Fibroblast of lung (primary cell): Measurements from ENCODE around the gene GRID2IP.

Experiments used
- EZH2 ChIP-seq: IDR thresholded peaks from 2 replicates; pipeline ENCODE4 v1.5.1; 2012; ENCODE audit warnings: low read length, control low read depth, mild to moderate bottlenecking; ENCODE audit errors: missing control alignments
- TF ChIP-seq, protein P1 (sequence below), 2 donors: IDR thresholded peaks in 1 of 2; conservative IDR thresholded peaks in 1 of 2; 1 replicate in 1 of 2; 2 replicates in 1 of 2; pipeline ENCODE4 v1.5.1; 2011 to 2012; ENCODE audit warnings: low read length in 2 of 2, control low read depth in 1 of 2, inconsistent platforms in 1 of 2, low read depth in 1 of 2, mild to moderate bottlenecking in 1 of 2

DNA sequence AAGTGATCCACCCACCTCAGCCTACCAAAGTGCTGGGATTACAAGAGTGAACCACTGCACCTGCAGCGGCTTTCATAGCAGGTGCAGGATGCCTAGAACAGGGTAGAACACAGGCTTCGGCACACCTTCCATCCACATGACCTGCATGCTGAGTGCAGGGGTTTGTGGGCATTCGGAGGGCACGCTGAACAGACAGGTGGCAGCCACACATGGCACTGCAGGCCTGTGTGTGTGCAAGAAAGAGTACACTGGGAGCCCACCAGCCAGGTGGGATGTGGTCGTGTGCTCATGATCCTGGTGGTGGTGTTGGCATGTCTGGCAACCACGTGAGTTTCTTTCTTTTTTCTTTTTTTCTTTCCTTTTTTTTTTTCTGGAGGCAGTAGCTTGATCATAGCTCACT lies 38.4 kb downstream of the GRID2IP start:
- no peak for TF ChIP-seq EZH2
- TF ChIP-seq, protein P1, sequence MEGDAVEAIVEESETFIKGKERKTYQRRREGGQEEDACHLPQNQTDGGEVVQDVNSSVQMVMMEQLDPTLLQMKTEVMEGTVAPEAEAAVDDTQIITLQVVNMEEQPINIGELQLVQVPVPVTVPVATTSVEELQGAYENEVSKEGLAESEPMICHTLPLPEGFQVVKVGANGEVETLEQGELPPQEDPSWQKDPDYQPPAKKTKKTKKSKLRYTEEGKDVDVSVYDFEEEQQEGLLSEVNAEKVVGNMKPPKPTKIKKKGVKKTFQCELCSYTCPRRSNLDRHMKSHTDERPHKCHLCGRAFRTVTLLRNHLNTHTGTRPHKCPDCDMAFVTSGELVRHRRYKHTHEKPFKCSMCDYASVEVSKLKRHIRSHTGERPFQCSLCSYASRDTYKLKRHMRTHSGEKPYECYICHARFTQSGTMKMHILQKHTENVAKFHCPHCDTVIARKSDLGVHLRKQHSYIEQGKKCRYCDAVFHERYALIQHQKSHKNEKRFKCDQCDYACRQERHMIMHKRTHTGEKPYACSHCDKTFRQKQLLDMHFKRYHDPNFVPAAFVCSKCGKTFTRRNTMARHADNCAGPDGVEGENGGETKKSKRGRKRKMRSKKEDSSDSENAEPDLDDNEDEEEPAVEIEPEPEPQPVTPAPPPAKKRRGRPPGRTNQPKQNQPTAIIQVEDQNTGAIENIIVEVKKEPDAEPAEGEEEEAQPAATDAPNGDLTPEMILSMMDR (conservative IDR thresholded peaks at IDR 0.05 in 1 of 2, IDR thresholded peaks at IDR 0.05 in 1 of 2; ENCODE audit: low read depth in 1 of 2, low read length in 2 of 2), result no peak
